LNCAP (cell line): ENCODE results near the gene GBX2.

Experiments
- CTCF ChIP-seq: fragments of 450-650 bp; IDR thresholded peaks from 2 replicates; pipeline ENCODE4 v1.5.1; 2017; ENCODE audit warnings: mild to moderate bottlenecking

Gene GBX2

DNA sequence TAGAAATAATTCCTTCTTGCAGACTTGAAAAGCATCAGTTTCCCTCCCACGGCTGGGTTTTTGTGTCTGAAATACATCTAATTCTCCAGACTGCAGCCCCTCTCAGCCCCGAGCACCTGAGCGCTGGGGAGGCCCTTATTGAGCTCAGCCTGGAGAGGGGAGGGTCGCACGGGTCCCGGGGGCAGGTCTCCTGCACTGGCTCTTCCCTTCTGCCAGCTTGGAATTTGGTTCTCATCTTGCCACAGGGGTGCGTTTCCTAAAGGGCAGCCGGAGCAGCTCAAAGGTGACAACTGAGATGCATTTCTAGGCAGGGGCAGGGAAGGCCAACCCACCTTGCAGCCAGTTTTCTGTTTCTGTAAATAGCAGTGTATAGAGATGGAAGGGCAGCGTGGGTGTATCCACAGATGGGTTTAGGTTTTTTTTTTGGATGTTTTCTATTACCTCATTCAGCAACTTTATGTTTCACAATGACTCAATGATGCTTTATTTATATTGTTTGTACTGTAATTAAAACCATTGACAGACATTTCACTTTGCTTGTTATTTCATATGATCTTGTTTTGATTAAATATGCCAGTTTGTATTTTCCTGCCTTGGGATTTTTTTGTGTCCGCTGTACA is 37.0 kb downstream of the GBX2 start:
- TF ChIP-seq CTCF, result no peak

DNA sequence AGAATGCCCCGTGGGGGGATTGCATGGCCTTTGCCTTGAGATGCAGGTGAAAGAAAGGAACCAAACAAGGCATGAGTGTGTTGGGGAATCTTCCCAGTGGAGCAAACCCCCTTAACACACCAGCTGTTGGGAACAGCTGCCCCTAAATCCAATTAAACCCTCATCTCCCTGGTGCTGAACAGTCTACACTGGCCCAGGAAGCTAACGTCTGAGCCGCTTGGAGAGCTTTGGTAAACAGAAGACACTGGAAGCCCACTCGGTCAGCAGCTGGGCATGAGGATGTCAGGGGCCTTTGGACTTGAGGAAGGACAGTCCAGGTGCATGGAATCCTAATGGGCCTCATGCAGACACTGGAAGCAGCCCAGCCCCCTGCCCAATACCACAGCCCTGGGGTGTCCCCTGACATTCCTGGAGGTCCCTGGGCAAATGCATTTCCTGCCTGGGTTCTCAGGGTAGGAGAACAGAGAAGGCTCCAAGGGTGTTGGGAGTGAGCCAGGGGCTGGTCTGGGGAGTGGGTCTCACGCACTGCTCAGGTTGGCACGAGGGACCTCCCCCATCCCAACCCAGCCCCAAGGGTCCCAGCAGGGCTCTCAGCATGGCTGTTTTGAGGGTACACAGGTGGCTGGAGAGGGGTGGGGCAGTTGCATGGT is 37.7 kb downstream of the GBX2 start:
- TF ChIP-seq CTCF, result no peak

- no peak for TF ChIP-seq CTCF
Observed at GRCh38 chr2:236129935-236130334, 38.3 kb downstream of the GBX2 start.

DNA sequence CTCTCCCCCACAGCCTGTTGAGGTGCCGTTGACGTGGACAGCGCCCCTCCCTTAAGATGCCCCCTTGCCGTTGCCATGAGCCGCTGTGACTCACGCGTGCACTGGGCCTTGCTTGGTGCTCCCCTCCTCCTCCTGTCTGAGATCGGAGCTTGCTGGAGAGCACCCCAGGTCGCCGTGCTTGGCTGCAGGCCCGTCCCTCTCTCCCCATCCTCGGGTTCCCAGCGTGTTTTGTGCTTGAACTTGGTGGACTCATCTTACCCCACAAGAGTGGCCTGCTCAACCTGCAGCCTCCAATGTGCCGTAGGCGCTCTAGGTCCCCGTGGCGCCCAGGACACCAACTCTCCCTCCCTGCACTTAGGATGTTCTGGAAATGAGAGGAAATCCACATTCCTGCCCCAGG is 39.9 kb downstream of the GBX2 start:
- TF ChIP-seq CTCF, result no peak

GRCh38 chr2:236127010-236127409 is 41.2 kb downstream of the GBX2 start:
- no peak for TF ChIP-seq CTCF

- no peak for TF ChIP-seq CTCF
Observed at GRCh38 chr2:236125541-236125940, 42.6 kb downstream of the GBX2 start.

DNA sequence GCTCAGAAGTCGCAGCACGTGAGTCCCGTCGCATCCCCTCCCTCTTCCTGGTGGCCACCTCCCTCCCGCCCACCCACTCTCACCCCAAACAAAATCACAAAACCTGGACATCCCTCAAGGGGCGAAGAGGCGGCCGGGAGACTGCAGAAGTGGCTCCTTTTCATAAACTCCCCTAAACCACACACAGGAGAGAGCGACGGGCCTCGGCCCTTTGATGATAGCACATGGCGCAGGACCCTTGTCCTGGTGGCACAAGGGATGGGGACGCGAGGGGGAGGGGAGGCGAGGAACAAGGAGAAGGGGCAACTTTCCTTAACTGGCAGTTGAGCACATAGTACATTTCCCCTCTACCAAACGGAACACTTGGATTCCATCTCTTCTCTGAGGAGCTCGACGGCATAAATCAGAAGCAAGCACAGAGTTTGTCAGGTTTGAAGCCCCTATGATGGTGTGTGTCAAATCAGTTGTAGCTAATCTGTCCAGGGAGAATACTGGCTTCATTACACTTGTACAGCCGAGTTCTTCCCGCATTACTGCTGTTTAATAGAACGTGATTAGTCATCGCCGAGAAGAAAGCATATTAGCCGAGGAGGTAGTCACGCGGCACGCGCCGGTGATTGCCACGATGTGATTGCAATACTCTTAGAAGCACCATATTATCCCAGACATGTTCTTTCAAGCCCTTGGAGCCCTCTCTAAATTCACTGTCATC is 43.8 kb downstream of the GBX2 start:
- no peak for TF ChIP-seq CTCF
